Transverse colon (tissue), 4 donors: Measurements from ENCODE around the gene RLF. TPM values are rescaled to one million over a fixed set of nuclear protein-coding genes. Genes with fewer than 3 reads are reported as not detected.

ENCODE experiments used
- DNase-seq: peaks from one replicate; pipeline ENCODE4 v3.0.0-alpha.2; 2019
- H3K27ac ChIP-seq, 4 donors: fragments of 200-600 bp; sonication (generic); 2 replicates each; pipeline ENCODE4 v1.5.1; 2016 to 2018; ENCODE audit warnings: inconsistent platforms in 4 of 4
- H3K27me3 ChIP-seq: fragments of 200-600 bp; sonication (generic); 2 replicates; pipeline ENCODE4 v1.5.1; 2017; ENCODE audit warnings: inconsistent platforms
- H3K36me3 ChIP-seq, 4 donors: fragments of 200-600 bp; sonication (generic); 2 replicates each; pipeline ENCODE4 v1.5.1; 2017 to 2019; ENCODE audit warnings: inconsistent platforms in 4 of 4
- H3K4me1 ChIP-seq, 4 donors: fragments of 200-600 bp; sonication (generic); 2 replicates each; pipeline ENCODE4 v1.5.1; 2017 to 2020; ENCODE audit warnings: inconsistent platforms in 4 of 4
- H3K4me3 ChIP-seq, 4 donors: fragments of 200-600 bp; sonication (generic); 1 replicate in 1 of 4; 2 replicates in 3 of 4; pipeline versions ENCODE4 v1.5.1 to v1.6.1; 2017 to 2019; ENCODE audit warnings: inconsistent platforms in 4 of 4
- H3K9me3 ChIP-seq, 2 donors: fragments of 200-600 bp; sonication (generic); 2 replicates each; pipeline ENCODE4 v1.5.1; 2017 to 2019; ENCODE audit warnings: inconsistent platforms in 2 of 2
- EP300 ChIP-seq: sonication (generic); formaldehyde crosslinking; IDR thresholded peaks from one replicate; pipeline ENCODE4 v1.6.1; 2017; ENCODE audit warnings: antibody characterized with exemption, low read depth
- POLR2A ChIP-seq: fragments of 450-650 bp; IDR thresholded peaks from one replicate; pipeline ENCODE4 v1.6.1; 2016; ENCODE audit warnings: antibody characterized with exemption, mild to moderate bottlenecking, moderate library complexity
- POLR2AphosphoS5 ChIP-seq, 3 donors: sonication (generic); formaldehyde crosslinking; IDR thresholded peaks; one replicate each; pipeline ENCODE4 v1.6.1; 2016; ENCODE audit warnings: antibody characterized with exemption in 3 of 3
- WGBS, 2 donors: methylation state at CpG; one replicate each; pipeline ENCODE4 v1.1.5; 2018; ENCODE audit warnings: low coverage in 1 of 2; 5-methylcytosine and 5-hydroxymethylcytosine counted together
- in situ Hi-C, 4 donors: fragments of 200-750 bp; cut with MboI; loops; one replicate each; pipeline versions ENCODE4 v1.15.0 to v1.15.1; 2017; ENCODE audit warnings: low sequenced_read_pairs in 3 of 4, low pct_ligation_motif_present in 1 of 4, low pct_unique_long_range_greater_than_20kb in 1 of 4
- intact Hi-C: fragments of 100-400 bp; cut with DNase I; formaldehyde crosslinking; loops from one replicate; pipeline ENCODE4 v1.15.1; 2023; ENCODE audit warnings: low total_unique reads
- total RNA-seq, 4 donors: library from RNA; depleted of rRNA; stranded (reverse); fragments of >200 nt; gene quantifications; one replicate each; pipeline ENCODE4 v1.1.0, GENCODE V29; 2016
- TF ChIP-seq, protein P1 (sequence below), 5 experiments: fragments of 200-600 bp in 3 of 5; fragments of 450-650 bp in 2 of 5; sonication (generic) in 3 of 5; IDR thresholded peaks; 1 replicate in 2 of 5; 2 replicates in 3 of 5; pipeline ENCODE4 v1.5.1; 2016 to 2017; ENCODE audit warnings: antibody characterized with exemption in 5 of 5, inconsistent platforms in 3 of 5, mild to moderate bottlenecking in 2 of 5, moderate library complexity in 1 of 5

Gene RLF
- total RNA-seq, 4 donors from 2014 or later, result 11.2 to 18.3 (median 13.9) TPM

GRCh38 chr1:40270152-40270834, 109.1 kb downstream of the RLF start:
- H3K27me3 ChIP-seq, result no peaks in the 10 kb centered on the region
- intact Hi-C loops, result no loop called here
- no peak for DNase-seq
- H3K36me3 ChIP-seq, result peaks cover 0 to 59% (median 15%) of the 10 kb centered on the region in 4 donors
- H3K27ac ChIP-seq, result no peak overlapping the region
- H3K9me3 ChIP-seq, result no peaks in the 10 kb centered on the region
- in situ Hi-C loops, result no loop called here
- H3K4me1 ChIP-seq, result no peaks in the 10 kb centered on the region
- TF ChIP-seq, protein P1, sequence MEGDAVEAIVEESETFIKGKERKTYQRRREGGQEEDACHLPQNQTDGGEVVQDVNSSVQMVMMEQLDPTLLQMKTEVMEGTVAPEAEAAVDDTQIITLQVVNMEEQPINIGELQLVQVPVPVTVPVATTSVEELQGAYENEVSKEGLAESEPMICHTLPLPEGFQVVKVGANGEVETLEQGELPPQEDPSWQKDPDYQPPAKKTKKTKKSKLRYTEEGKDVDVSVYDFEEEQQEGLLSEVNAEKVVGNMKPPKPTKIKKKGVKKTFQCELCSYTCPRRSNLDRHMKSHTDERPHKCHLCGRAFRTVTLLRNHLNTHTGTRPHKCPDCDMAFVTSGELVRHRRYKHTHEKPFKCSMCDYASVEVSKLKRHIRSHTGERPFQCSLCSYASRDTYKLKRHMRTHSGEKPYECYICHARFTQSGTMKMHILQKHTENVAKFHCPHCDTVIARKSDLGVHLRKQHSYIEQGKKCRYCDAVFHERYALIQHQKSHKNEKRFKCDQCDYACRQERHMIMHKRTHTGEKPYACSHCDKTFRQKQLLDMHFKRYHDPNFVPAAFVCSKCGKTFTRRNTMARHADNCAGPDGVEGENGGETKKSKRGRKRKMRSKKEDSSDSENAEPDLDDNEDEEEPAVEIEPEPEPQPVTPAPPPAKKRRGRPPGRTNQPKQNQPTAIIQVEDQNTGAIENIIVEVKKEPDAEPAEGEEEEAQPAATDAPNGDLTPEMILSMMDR (IDR thresholded peaks at IDR 0.05), result no peak
- TF ChIP-seq EP300 (no peak), POLR2AphosphoS5 (IDR thresholded peaks at IDR 0.05) (no peak), POLR2A (no peak)
- 75 to 90% methylated on average over 3 of the region's 3 CpGs for WGBS, 2 donors
- no peak overlapping the region for H3K4me3 ChIP-seq

- Histone ChIP-seq H3K27me3 (no peaks in the 10 kb centered on the region), H3K27ac (no peak overlapping the region), H3K9me3 (no peaks in the 10 kb centered on the region), H3K4me3 (no peak overlapping the region), H3K4me1 (no peaks in the 10 kb centered on the region), H3K36me3 (peaks cover 0 to 68% (median 19%) of the 10 kb centered on the region in 4 donors)
- intact Hi-C loops, result no loop called here
- TF ChIP-seq POLR2AphosphoS5 (IDR thresholded peaks at IDR 0.05), result no peak
- TF ChIP-seq, protein P1 (IDR thresholded peaks at IDR 0.05), result no peak
- TF ChIP-seq POLR2A, result no peak
- TF ChIP-seq EP300, result no peak
- in situ Hi-C loops, result no loop called here
- WGBS, 2 donors, result 88 to 90% methylated on average over 3 of the region's 3 CpGs
- no peak for DNase-seq
These were observed 111.5 kb downstream of the RLF start for GRCh38 chr1:40272653-40273213.

DNA sequence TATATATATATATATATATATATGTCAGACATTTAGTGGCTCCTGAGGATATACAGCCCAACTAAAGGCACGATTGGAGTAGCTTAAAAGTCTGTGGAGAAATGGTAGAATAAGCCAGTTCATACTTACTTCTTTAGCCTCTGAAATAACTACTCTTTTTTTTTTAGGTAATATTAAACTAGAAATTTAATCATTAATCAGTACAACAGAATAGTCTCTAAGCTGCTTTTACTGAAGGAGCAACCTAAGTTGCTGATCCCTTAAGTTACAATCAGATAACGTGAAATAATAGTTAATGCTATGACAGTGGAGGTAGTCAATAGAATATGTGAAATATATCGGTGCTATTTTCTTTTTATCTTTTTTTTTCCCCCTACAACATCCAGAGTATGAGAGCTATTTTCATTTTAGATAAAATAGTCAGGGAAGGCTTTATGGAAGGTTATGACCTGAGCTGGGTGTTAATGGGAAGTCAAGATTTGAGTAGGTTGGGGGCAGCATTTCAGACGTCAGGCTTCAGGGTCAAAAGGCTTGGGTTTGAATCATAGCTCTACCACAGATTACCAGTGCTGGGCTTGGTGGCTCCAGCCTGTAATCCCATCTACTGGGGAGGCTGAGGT, 112.5 kb downstream of the RLF start:
- in situ Hi-C loops, result no loop called here
- WGBS, 2 donors, result 83 to 93% methylated on average over 4 of the region's 4 CpGs
- intact Hi-C loops, result no loop called here

DNA sequence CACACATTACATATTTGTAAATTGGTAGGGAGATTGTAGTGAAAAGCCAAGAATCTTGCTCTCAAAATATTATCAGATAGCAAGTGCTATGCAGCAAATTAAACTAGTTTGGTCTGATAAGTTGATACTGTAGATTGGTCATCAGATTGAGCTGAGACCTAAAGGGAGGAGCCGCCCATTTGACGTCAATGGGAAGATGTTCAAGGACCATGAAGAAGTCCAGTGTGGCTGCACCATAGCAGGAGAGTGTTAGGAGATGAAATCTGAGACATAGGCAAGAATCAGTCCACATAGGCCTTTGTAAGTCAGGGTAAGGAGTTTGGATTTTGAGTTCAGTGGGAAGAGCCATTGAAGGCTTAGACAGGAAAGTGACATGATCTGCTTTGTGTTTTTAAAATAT, 113.1 kb downstream of the RLF start:
- in situ Hi-C loops, result no loop called here
- 96% methylated on average over 2 of the region's 2 CpGs; no CpG with 5 or more reads in 1 of the 2 donors for WGBS, 2 donors
- Histone ChIP-seq H3K4me1 (no peaks in the 10 kb centered on the region), H3K27me3 (no peaks in the 10 kb centered on the region), H3K27ac (no peak overlapping the region), H3K9me3 (no peaks in the 10 kb centered on the region), H3K4me3 (no peak overlapping the region), H3K36me3 (peaks cover 0 to 52% (median 13%) of the 10 kb centered on the region in 4 donors)
- TF ChIP-seq POLR2A (no peak), EP300 (no peak), POLR2AphosphoS5 (IDR thresholded peaks at IDR 0.05) (no peak)
- TF ChIP-seq, protein P1 (IDR thresholded peaks at IDR 0.05), result no peak
- no peak for DNase-seq
- intact Hi-C loops, result no loop called here

More for the DNA sequence above, 112.5 kb downstream of the RLF start:
- H3K27ac ChIP-seq, result no peak overlapping the region
- TF ChIP-seq EP300 (no peak), POLR2AphosphoS5 (IDR thresholded peaks at IDR 0.05) (no peak), POLR2A (no peak)
- TF ChIP-seq, protein P1 (IDR thresholded peaks at IDR 0.05), result no peak
- no peak overlapping the region for H3K4me3 ChIP-seq
- H3K4me1 ChIP-seq, result no peaks in the 10 kb centered on the region
- no peak for DNase-seq
- peaks cover 0 to 59% (median 16%) of the 10 kb centered on the region in 4 donors for H3K36me3 ChIP-seq
- no peaks in the 10 kb centered on the region for H3K9me3 ChIP-seq
- H3K27me3 ChIP-seq, result no peaks in the 10 kb centered on the region
